ENCODE data around the gene KDM4C. TPM values are rescaled to one million over a fixed set of nuclear protein-coding genes. Genes with fewer than 3 reads are reported as not detected.

Gene KDM4C
- total and polyA plus RNA-seq, 2 of the 13 experiments (the other 11 are each of a cell fraction or from before 2014, with no cell fraction given) = 19.4 to 23.6 TPM

DNA sequence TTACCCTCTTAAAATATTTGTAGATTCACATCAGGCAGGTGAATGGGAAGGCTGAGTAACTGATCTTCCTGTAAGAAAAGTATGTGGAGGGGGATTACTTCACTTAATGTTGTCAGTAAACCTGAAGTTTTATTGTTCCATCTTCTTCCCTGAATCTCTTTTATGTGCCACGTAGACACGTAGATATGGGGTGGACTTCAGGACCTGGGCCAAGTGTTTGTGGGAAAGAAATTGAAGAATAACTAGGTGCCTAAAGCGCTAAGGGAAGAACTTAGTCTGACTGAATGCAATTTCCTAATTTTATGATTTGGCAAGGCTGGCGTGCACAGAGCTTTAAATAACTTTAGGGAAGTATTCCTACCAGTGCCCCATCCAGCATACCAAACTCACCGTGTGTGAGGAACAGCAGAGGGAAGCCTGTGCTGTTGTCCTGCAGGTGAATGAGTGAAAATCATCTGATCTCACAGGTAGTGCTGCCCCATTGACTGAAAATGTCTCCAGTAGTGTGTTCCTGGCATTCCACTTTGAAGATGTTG, 323.4 kb downstream of the KDM4C start:
- in situ Hi-C loops (cut with HindIII; ENCODE audit: extremely low pct_ligation_motif_present, low pct_unique_long_range_greater_than_20kb) (no loop called here), intact Hi-C loops (cut with micrococcal nuclease; ENCODE audit: unreplicated experiment) (no loop called here)
- Histone ChIP-seq H3K9ac (ENCODE audit: insufficient read depth, low read depth, low read length) (no peak overlapping the region), H3K36me3 (replicated peaks in 1 of 2; ENCODE audit: control insufficient read depth in 1 of 2, insufficient read depth in 2 of 2, low read length in 2 of 2) (peaks cover 0 to 10% of the 10 kb centered on the region in 2 experiments; a peak in 4 of 5 replicates), H4K20me1 (ENCODE audit: insufficient read depth, low read length) (no peaks in the 10 kb centered on the region), H3K4me3 (replicated peaks in 1 of 3; ENCODE audit: insufficient read depth in 1 of 3, low read depth in 2 of 3, low read length in 3 of 3) (no peak overlapping the region), H2AFZ (ENCODE audit: low read length) (no peak overlapping the region), H3K79me2 (ENCODE audit: insufficient read depth, low read length) (no peaks in the 10 kb centered on the region), H3K27ac (ENCODE audit: extremely low read length, insufficient read depth, low read length) (no peak overlapping the region), H3K4me1 (ENCODE audit: insufficient read depth, low read length) (0 out of 2 replicates have a peak, but pooled peaks cover 7% of the 10 kb centered on the region), H3K9me3 (ENCODE audit: low read length) (no peaks in the 10 kb centered on the region), H3K4me2 (ENCODE audit: low read depth, low read length) (no peak overlapping the region), H3K27me3 (ENCODE audit: control insufficient read depth in 1 of 2, insufficient read depth in 2 of 2, low read length in 2 of 2) (no peaks in the 10 kb centered on the region)
- no peak for TF ChIP-seq ZNF800 (CRISPR knock-in tag; IDR thresholded peaks at IDR 0.05)
- TF ChIP-seq RXRB (CRISPR knock-in tag; IDR thresholded peaks at IDR 0.05; ENCODE audit: borderline replicate concordance) = no peak
- TF ChIP-seq, protein P1, sequence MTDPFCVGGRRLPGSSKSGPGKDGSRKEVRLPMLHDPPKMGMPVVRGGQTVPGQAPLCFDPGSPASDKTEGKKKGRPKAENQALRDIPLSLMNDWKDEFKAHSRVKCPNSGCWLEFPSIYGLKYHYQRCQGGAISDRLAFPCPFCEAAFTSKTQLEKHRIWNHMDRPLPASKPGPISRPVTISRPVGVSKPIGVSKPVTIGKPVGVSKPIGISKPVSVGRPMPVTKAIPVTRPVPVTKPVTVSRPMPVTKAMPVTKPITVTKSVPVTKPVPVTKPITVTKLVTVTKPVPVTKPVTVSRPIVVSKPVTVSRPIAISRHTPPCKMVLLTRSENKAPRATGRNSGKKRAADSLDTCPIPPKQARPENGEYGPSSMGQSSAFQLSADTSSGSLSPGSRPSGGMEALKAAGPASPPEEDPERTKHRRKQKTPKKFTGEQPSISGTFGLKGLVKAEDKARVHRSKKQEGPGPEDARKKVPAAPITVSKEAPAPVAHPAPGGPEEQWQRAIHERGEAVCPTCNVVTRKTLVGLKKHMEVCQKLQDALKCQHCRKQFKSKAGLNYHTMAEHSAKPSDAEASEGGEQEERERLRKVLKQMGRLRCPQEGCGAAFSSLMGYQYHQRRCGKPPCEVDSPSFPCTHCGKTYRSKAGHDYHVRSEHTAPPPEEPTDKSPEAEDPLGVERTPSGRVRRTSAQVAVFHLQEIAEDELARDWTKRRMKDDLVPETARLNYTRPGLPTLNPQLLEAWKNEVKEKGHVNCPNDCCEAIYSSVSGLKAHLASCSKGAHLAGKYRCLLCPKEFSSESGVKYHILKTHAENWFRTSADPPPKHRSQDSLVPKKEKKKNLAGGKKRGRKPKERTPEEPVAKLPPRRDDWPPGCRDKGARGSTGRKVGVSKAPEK (CRISPR knock-in tag; IDR thresholded peaks at IDR 0.05; ENCODE audit: borderline replicate concordance) = no peak
- TF ChIP-seq, protein P2, sequence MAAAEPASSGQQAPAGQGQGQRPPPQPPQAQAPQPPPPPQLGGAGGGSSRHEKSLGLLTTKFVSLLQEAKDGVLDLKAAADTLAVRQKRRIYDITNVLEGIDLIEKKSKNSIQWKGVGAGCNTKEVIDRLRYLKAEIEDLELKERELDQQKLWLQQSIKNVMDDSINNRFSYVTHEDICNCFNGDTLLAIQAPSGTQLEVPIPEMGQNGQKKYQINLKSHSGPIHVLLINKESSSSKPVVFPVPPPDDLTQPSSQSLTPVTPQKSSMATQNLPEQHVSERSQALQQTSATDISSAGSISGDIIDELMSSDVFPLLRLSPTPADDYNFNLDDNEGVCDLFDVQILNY (CRISPR knock-in tag; conservative IDR thresholded peaks at IDR 0.05) = no peak
- no peak for TF ChIP-seq POLR2AphosphoS2 (IDR thresholded peaks at IDR 0.05; ENCODE audit: low read depth, low read length)
- DNase-seq (ENCODE audit: low spot score) (no peak), ATAC-seq (no peak), FAIRE-seq (no peak)
- WGBS (ENCODE audit: low lambda C conversion rate) = 96% methylated on average over 5 of the region's 5 CpGs
- no TSS peak for BruUV-seq (replicated peaks)
- ChIA-PET CTCF (ENCODE audit: low intra/inter-chr PET ratio, low total read pairs) (no interaction called here), POLR2A (no interaction called here)
